GM19238 (cell line): ENCODE results near the gene C6orf47.

Source experiments
- DNase-seq: peaks from one replicate; pipeline ENCODE4 v3.0.0; 2011; ENCODE audit warnings: low spot score; ENCODE audit not compliant: insufficient read length

Gene C6orf47

GRCh38 chr6:31614684-31615578, 45.6 kb downstream of the C6orf47 start, which contains the start of gene AIF1:
AIF1 (plus strand) TSS chr6:31615234; CDS start chr6:31615330, 96 bp downstream.
- no peak for DNase-seq

GRCh38 chr6:31614075-31614619, 46.4 kb downstream of the C6orf47 start:
- DNase-seq: no peak

GRCh38 chr6:31610968-31611367, 49.6 kb downstream of the C6orf47 start:
- DNase-seq: no peak

GRCh38 chr6:31609519-31610406, 50.8 kb downstream of the C6orf47 start:
- DNase-seq: no peak
